G401 (cell line): ENCODE results near the gene HOXA7. TPM values are rescaled to one million over a fixed set of nuclear protein-coding genes. Genes with fewer than 3 reads are reported as not detected.
A peak's percentile ranks its signal among the peaks of the same experiment; 100 is the strongest.

ENCODE experiments used
- DNase-seq: peaks from one replicate; pipeline ENCODE4 v3.0.0-alpha.2; 2015; ENCODE audit warnings: low spot score
- in situ Hi-C: cut with HindIII; loops from 2 replicates; pipeline ENCODE4 v1.10.0; 2016; ENCODE audit warnings: low sequenced_read_pairs, mixed read lengths
- total RNA-seq: library from RNA; depleted of rRNA; stranded (reverse); fragments of >200 nt; shearing (Covaris generic); gene quantifications from 2 replicates; pipeline ENCODE4 v1.2.3, GENCODE V29; 2014

The HOXA7 gene
- total RNA-seq, 1 experiment from 2014 or later, result 7.1 TPM

DNA sequence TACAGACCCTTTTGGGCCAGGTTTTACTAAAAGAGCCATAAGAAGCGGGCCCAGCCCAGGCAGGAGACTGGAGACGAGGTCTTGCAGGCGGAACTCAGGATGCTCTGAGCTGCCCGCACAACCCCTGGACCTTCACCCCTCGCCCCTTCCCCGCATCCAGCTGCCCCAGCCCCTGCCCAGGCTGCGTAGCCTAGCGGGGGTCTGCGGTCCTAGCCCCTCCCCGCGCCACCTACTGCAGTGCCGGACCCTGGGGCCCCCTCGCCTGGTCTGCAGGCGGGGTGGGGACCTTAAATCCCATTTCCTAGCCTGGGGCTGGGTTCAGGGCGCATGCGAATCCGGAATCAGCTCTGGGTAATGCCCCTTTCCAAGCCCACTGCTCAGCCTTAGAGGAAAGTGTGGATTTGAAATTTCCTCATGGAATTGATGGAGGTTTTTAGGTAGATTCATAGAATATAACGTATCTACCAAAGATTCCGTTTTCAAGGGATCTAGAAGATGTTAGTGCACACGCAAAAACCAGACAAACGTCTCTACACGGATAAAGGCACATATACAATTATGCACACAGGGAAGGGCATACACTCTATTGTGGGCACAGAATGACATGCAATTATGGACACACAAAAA is 3.5 kb downstream of the HOXA7 start:
- DNase-seq, result no peak
- in situ Hi-C loops, result no loop called here

- in situ Hi-C loops, result no loop called here
Observed at GRCh38 chr7:27151931-27152815, 4.3 kb downstream of the HOXA7 start, which contains the start of gene HOXA3. HOXA3 (minus strand) TSS chr7:27152583; CDS start chr7:27110640, 41,943 bp downstream.

GRCh38 chr7:27151341-27151930 is 5.0 kb downstream of the HOXA7 start:
- in situ Hi-C loops, result no loop called here
- DNase-seq, result no peak

More at GRCh38 chr7:27151931-27152815, 4.3 kb downstream of the HOXA7 start, which contains the start of gene HOXA3:
- DNase-seq, result no peak

DNA sequence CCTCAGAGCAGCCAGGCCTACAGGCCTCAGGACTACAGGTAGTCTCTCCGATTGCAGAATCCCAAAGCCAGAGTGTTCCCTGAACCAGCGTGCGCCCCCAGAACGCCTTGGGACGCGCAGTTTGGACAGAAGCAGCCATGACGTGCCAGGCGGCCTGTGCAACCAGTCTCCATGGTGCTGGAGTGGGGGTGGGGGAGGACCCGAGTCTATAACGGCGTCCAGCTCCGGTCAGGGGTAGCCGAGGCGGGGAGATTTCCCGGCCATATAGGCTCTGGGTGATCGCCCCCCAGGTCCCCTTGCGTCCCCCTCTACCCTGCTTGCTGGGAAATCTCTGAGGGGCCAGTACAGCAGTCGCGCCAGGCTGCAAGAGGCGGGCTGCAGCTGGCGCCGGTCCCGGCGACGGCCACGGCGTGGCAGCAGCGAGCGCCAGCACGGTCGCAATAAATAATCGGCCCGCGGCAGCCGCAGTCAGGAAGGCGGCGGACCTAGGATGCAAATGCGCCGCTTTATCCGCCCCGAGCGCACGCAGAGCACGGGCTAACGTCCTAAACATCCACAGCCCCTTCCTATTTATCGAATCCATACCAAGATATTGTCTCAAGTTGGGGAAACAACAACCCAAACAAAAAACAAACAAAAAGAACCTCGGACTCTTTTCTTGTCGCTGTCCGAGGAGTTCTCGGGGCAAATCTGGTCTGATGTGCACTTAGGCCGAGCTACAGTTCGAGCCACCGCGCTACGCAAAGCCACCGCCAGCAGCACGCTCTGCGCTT is 5.7 kb downstream of the HOXA7 start:
- DNase-seq, result peak; percentile 51
- in situ Hi-C loops, result no loop called here

GRCh38 chr7:27149842-27150567 is 6.5 kb downstream of the HOXA7 start:
- no peak for DNase-seq
- in situ Hi-C loops, result no loop called here

GRCh38 chr7:27148756-27149641 is 7.5 kb downstream of the HOXA7 start:
- no peak for DNase-seq

DNA sequence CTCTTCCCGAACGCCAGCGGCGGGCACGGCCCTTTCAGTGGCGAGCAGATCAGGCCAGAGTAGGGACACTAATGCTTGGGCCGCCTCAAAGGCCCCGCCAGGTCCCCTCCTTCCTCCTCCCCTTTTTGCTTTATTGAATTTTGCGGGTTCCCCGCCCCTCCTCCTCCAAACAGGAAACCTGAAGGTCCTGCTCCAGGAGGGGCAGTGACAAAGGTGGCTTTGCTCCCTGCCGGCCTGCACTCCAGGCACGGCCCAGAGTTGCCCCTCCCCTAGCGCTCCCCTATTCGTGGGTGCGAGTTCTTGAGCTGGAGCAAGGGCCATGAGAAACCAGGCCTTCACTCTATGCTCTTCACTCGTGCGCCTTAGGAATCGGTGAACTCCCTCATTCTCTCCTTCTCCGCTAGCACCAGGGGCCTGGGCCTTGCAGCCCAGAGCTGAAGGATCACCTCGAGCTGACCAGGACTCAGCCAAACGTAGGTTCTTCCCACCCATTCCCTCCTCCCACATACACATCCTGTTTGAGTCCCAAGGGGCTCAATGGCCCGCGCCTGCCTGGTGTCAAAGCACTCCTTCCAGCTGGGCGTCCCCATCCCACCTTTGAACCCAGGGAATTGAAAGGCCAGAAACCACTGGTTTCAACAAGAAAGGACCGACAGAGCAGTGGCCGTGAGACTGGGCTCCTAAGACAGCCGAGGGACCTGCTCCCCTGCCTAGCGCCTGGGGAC is 8.3 kb downstream of the HOXA7 start:
- DNase-seq, result no peak
- in situ Hi-C loops, result no loop called here

More at GRCh38 chr7:27148756-27149641, 7.5 kb downstream of the HOXA7 start:
- in situ Hi-C loops, result no loop called here

GRCh38 chr7:27147199-27148030 is 9.1 kb downstream of the HOXA7 start, which contains the start of gene HOXA6:
HOXA6 (minus strand) TSS chr7:27147774; CDS start chr7:27147749, 25 bp downstream.
- no peak for DNase-seq
- in situ Hi-C loops, result no loop called here

- in situ Hi-C loops, result no loop called here
- DNase-seq, result no peak
Observed at GRCh38 chr7:27146491-27147198, 9.8 kb downstream of the HOXA7 start.

DNA sequence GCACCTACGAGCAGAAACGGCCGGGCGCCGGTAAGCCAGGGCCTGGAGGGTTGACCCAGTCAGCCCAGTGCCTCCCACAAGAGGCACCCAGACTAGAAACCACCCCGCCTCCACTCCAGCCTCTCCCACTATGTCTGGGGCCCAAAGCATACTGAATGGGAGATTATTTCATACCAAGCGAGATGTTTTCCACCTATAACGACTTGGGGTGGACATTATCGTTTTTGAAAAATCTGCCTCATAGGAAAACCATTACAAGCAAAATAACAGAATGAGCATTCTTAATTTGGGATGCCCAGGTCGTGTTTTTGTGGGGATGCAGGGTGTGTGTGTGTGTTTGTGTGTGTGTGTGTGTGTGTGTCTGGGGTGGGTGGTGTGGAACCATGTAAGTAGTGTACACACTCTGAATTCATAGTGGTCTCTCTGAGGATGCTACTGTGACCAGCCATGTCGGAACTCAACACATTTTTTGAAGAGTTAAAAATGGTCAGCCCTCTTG is 10.5 kb downstream of the HOXA7 start:
- in situ Hi-C loops, result no loop called here
- DNase-seq, result no peak

GRCh38 chr7:27145165-27145913 is 11.1 kb downstream of the HOXA7 start:
- no peak for DNase-seq
- in situ Hi-C loops, result no loop called here

GRCh38 chr7:27144781-27145164 is 11.7 kb downstream of the HOXA7 start:
- DNase-seq, result no peak
- in situ Hi-C loops, result no loop called here

DNA sequence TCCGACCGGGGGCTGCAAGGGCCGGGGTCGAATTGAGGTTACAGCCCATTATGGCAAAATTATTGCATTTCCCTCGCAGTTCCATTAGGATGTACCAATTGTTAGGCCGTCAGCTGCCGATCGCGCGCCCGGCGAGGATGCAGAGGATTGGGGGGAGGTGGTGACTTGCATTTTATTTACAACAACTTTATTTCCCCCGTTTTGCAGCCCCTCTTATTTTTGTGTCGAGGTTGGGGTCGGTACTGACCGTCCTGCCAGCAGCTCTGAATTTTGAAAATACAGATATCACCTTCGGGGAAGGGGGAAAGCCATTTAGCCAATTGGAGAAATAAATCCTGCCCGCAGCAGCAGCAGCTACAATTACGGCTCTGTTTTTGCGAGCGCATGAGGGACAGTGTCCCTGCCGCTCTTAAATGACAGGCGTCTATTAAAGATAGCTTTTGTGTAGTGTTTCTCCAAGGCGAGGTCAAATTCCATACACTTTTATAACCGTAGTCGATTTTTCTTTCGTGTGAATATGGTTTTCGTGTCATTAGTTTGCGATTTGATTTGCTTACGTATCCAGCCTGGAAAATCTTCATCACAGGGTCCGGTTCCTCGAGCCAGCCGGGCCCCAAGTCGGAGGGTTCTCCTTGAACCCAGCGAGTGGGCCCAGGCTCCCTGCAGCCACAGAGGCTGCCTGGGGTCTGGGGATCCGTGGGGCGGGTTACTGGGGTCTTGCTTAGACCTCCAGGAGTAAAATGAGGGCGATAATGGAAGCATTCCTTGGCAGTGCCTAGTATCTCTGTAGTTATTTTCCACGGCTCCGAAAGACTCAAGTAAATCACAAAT is 12.3 kb downstream of the HOXA7 start:
- no peak for DNase-seq
- in situ Hi-C loops, result no loop called here
